ENCODE measurements around the gene DUSP9.
A peak's percentile ranks its signal among the peaks of the same experiment; 100 is the strongest.

DUSP9 gene, protein sequence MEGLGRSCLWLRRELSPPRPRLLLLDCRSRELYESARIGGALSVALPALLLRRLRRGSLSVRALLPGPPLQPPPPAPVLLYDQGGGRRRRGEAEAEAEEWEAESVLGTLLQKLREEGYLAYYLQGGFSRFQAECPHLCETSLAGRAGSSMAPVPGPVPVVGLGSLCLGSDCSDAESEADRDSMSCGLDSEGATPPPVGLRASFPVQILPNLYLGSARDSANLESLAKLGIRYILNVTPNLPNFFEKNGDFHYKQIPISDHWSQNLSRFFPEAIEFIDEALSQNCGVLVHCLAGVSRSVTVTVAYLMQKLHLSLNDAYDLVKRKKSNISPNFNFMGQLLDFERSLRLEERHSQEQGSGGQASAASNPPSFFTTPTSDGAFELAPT

DNA sequence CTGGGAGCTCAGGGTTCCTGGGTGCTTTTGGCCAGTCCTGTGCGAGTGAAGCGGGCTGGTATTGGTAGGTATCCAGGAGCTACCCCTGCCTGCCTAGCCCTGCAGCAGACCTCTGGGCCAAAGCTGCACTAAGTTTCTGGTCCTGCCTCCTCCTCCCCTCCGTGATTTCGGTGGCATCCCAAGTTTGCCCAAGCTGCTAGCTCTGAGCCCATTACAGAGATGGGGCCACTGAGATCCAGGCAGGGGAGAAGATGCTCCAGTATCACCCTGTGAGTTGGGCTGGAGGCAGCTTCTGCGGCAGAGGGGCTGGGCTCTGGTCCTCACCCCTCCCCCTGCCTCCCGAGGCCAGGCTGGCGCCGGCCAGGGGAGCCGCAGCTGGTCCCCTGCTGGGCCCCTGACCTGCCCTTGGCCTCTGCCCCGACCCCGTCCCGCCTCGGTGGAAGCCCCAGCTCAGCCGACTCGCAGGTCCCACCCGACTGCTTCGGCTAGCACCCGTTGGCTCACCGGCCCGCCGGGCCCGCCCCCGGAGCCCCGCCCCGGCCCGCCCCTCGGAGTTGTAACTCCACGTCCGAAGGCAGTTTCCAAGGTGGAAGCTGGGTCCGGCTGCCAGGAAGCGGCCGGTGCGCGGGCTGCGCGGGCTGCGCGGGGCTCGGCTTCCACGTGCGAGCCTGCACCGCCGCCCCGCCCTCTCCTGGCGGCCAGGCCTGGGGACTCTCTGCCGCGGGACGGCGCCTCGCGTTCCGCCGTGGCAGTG is at the start of gene DUSP9:
Gene DUSP9 (plus strand): TSS at position 584 of the 754 bp plus-strand sequence. CDS start 751 bp downstream, outside the sequence.
- peak; percentile 48 for DNase-seq (ENCODE audit: low spot score)
- TF ChIP-seq, protein P1, sequence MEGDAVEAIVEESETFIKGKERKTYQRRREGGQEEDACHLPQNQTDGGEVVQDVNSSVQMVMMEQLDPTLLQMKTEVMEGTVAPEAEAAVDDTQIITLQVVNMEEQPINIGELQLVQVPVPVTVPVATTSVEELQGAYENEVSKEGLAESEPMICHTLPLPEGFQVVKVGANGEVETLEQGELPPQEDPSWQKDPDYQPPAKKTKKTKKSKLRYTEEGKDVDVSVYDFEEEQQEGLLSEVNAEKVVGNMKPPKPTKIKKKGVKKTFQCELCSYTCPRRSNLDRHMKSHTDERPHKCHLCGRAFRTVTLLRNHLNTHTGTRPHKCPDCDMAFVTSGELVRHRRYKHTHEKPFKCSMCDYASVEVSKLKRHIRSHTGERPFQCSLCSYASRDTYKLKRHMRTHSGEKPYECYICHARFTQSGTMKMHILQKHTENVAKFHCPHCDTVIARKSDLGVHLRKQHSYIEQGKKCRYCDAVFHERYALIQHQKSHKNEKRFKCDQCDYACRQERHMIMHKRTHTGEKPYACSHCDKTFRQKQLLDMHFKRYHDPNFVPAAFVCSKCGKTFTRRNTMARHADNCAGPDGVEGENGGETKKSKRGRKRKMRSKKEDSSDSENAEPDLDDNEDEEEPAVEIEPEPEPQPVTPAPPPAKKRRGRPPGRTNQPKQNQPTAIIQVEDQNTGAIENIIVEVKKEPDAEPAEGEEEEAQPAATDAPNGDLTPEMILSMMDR (IDR thresholded peaks at IDR 0.05; ENCODE audit: extremely low read depth, missing control alignments): no peak

DNA sequence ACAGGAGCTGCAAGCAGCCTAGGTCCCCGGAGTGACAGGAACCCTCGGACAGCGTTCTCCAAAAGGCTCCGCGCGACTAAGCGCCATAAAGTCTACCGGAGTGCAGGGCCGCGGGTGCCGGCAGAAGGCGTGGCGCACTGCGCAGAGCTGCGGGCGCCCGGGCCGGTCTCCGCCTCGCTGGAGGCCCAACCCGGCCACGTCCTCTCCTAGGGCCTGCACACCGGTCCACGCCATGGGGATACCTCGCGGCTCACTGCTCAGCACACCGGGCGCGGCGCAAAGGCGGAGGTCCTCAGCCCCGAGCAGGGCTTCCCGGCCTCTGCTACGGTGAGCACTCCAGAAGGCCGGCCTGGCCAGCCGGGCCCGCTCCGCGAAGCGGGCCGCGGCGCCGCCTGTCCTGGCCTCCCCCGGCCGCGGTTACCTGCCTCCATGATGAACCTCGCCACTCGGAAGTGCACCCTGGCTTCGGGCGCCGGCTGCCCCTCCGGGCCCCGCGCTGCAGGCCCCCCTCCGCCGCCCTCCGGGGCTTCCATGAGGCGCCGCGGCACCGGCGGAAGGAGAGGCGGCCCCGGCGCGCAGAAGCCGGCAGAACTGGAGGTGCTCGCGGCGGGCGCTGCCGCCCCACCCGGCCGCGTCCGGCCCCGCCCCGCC is 48.3 kb upstream of the DUSP9 start, which contains the start of gene CCNQ:
Gene CCNQ (minus strand): TSS at position 599 of the 651 bp plus-strand sequence. CDS start 66 bp downstream, at position 533.
- peak; percentile 35 for DNase-seq (ENCODE audit: low spot score)
- TF ChIP-seq, protein P1 (IDR thresholded peaks at IDR 0.05; ENCODE audit: extremely low read depth, missing control alignments): no peak

DNA sequence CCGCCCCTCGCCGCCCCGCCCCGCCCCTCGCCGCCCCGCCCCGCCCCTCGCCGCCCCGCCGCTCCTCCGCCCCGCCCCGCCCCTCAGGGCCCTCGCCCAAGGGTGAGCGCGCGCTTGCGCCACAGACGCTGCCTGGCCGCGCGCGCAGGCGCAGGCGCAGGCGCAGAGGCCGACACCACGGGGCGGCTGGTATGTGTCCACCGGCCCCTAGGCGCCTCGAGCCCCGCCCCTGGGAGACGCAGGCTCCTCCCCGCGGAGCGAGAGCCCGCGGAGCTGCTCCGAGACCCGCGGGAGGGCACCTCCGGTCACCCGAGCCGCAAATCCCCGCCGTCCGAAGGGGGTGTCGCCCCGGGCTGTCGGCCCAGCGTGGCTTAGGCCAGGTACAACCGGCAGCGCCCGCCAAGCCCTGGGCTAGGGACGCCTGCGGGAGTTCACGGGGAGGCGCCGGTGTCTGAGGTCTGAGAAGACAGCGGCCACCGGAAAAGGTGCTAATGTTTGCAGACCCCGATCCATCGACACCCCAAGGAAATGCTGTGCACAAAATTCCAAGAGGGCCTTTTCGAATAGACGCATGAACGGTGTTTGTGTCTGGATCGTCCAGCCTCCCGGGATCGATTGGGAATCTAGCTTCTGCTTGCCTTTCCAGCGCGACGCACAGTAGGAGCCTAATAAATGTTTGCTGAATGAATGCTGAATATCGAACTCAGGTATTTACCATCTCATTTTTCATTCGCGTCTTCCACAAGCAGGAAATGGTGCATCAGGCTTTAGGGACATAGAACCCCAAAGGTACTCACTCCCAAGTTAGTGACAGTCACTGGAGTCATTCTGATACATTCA is 47.6 kb upstream of the DUSP9 start:
- DNase-seq (ENCODE audit: low spot score): peak; percentile 97
- TF ChIP-seq, protein P1 (IDR thresholded peaks at IDR 0.05; ENCODE audit: extremely low read depth, missing control alignments): no peak

DNA sequence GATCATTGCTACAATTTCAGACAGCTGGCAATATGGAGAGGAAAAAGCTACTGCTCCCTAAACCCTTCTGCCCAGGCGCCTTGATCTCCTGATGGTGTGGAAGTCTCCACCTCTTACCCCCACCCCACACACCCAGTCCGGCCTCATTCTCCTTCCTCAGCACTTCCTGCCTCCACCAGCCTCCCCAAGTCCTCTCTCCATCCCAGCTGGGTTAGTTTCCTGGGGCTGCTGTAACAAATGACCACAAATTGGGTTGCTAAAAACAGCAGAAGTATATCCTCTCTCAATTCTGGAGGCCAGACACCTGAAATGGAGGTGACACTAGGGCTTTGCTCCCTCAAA is 47.0 kb upstream of the DUSP9 start:
- no peak for DNase-seq (ENCODE audit: low spot score)
- TF ChIP-seq, protein P1 (IDR thresholded peaks at IDR 0.05; ENCODE audit: extremely low read depth, missing control alignments): no peak

DNA sequence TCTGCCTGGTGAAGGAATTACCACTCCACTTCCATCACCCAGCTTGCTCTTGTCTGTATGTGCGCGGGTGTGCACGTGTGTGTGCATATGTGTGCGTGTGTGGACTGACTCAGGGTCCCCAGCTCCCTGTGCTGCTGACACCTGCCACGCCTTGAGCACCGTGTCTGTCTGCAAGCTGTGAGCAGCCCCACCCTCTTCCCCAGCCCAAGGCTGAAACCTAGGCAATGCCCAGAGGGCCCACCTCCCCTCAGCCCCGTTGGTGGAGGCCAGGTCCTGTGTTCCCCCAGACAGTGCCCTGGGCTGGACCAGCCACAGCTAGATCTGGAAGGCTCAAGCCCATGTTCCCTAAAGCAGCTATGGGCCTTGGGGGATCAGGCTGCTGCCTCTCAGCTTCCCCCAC is 46.1 kb upstream of the DUSP9 start:
- no peak for DNase-seq (ENCODE audit: low spot score)
- TF ChIP-seq, protein P1 (IDR thresholded peaks at IDR 0.05; ENCODE audit: extremely low read depth, missing control alignments): no peak

DNA sequence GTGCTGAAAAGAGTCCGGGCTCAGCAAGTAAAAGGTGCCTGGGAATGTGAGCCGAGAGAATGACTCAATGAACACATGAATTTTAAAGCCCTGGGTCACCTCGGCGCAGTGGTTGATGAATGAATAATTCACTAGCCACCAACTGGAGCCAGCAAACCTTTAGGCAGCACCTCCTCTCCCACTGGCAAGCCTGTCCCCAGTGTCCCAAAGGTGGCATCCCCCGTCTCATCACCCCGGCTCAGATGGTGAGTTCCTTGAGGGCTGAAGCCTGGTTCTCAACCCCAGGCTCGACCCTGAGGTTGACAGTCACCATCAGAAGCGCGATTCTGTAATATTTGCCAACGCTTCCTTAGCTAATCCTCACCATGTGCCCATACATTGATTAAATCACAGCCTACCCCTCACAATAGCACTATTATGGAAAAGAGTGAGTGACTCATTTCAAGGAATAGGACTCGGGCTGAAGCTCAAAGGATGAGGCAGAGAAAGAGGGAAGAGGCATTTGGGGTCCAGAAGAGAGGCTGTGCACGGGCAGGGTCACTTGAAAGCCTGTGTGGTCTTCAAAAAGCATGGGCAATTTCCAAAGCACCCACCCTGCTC is 45.4 kb upstream of the DUSP9 start:
- TF ChIP-seq, protein P1 (IDR thresholded peaks at IDR 0.05; ENCODE audit: extremely low read depth, missing control alignments): no peak
- DNase-seq (ENCODE audit: low spot score): no peak
